IPS-18c (cell line): ENCODE data around the gene ZFX.
"Not testable (repeated sequence)": the region's sequence is repeated elsewhere in the genome, so short reads cannot be mapped to it uniquely, and the experiment has no call there.

Experiments used
- H3K4me3 ChIP-seq: 2 replicates; pipeline ENCODE4 v1.7.0; 2013; ENCODE audit warnings: low read depth, mild to moderate bottlenecking, low read length, moderate library complexity; ENCODE audit not compliant: insufficient read depth
- H3K9me3 ChIP-seq: one replicate; pipeline ENCODE4 v1.6.1; 2013; ENCODE audit warnings: mild to moderate bottlenecking, low read length, moderate library complexity; ENCODE audit not compliant: control insufficient read depth, insufficient read depth

Gene ZFX

GRCh38 chrX:24148535-24149350 lies 786 bp upstream of the ZFX start:
- no peaks in the 10 kb centered on the region for H3K9me3 ChIP-seq

GRCh38 chrX:24150051-24150790 lies 692 bp downstream of the ZFX start:
- H3K4me3 ChIP-seq: peak overlapping the region; percentile 92
- H3K9me3 ChIP-seq: no peaks in the 10 kb centered on the region

More at GRCh38 chrX:24148535-24149350, 786 bp upstream of the ZFX start:
- peak overlapping the region; percentile 92 for H3K4me3 ChIP-seq

DNA sequence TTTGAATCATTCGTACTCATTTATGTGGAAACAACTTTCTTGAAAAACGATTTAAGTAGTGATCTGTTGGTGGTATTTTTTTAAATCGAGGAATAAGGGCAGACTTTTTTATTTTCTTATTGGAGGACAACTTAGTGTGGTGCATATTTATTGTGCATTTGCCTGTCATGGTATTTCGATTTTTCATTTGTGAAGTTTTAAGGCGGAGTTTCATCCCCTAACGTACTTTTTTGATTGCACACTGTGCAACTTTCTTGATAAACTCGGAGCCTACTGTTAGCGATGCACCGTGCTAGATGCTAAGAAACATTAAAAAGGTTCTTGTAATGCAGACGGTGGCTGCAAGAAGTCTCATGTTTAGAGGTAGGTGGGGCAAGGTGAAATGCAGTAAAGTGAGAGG lies 1.4 kb downstream of the ZFX start:
- peak overlapping the region; percentile 92 for H3K4me3 ChIP-seq

GRCh38 chrX:24151513-24151912 lies 2.0 kb downstream of the ZFX start:
- H3K4me3 ChIP-seq: peak overlapping the region; percentile 92
- no peaks in the 10 kb centered on the region for H3K9me3 ChIP-seq

More for the DNA sequence above, 1.4 kb downstream of the ZFX start:
- H3K9me3 ChIP-seq: no peaks in the 10 kb centered on the region

GRCh38 chrX:24153178-24153795 lies 3.8 kb downstream of the ZFX start:
- no peaks in the 10 kb centered on the region for H3K9me3 ChIP-seq
- no peak overlapping the region for H3K4me3 ChIP-seq

DNA sequence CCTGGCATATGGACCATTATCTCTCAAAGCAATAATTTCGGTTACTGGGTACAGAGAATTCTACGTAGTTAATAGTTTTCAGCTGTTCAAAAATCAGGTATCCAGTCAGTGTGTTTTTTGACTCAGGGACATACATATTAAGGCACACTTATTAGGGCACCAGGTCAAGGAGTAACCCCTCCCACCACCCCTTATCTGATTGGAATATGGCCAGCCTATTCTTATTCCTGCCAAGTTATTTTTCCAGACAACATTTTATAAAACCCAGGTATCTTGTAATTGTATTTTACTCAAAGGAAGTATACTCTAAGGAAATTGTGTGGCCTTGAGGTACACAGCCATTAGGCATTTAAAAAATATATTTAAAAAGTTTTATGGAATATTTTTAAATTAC lies 4.3 kb downstream of the ZFX start:
- no peak overlapping the region for H3K4me3 ChIP-seq

DNA sequence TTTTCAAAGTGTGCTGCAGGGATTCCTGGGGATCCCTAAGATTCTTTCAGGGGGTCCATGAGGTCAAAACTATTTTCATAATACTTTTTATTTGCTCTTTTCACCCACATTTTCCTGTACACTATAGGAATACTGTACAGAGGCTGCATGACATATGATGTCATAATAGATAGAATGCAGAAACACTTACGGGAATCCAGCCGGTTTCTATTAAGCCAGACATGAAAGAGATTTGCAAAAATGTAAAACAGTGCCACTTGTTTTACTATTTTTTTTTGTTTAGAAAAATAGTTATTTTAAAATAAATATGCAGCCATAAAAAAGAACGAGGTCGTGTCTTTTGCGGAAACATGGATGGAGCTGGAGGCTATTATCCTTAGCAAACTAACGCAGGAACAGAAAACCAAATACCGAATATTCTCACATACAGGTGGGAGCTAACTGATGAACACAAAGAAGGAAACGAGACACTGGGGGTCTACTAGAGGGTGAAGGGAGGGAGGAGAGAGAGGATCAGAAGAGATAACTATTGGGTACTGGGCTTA lies 5.0 kb downstream of the ZFX start:
- Histone ChIP-seq H3K4me3 (no peak overlapping the region), H3K9me3 (no peaks in the 10 kb centered on the region)

More for the DNA sequence above, 4.3 kb downstream of the ZFX start:
- H3K9me3 ChIP-seq: no peaks in the 10 kb centered on the region

- not testable (repeated sequence) for H3K4me3 ChIP-seq, H3K9me3 ChIP-seq
Measured at GRCh38 chrX:24155747-24156146, 6.2 kb downstream of the ZFX start.

GRCh38 chrX:24156177-24156576 lies 6.6 kb downstream of the ZFX start:
- no peak overlapping the region for H3K4me3 ChIP-seq
- no peaks in the 10 kb centered on the region for H3K9me3 ChIP-seq

GRCh38 chrX:24158881-24159280 lies 9.4 kb downstream of the ZFX start:
- Histone ChIP-seq H3K4me3 (no peak overlapping the region), H3K9me3 (no peaks in the 10 kb centered on the region)

- Histone ChIP-seq H3K4me3 (no peak overlapping the region), H3K9me3 (no peaks in the 10 kb centered on the region)
Measured at GRCh38 chrX:24166078-24166477, 16.5 kb downstream of the ZFX start.

DNA sequence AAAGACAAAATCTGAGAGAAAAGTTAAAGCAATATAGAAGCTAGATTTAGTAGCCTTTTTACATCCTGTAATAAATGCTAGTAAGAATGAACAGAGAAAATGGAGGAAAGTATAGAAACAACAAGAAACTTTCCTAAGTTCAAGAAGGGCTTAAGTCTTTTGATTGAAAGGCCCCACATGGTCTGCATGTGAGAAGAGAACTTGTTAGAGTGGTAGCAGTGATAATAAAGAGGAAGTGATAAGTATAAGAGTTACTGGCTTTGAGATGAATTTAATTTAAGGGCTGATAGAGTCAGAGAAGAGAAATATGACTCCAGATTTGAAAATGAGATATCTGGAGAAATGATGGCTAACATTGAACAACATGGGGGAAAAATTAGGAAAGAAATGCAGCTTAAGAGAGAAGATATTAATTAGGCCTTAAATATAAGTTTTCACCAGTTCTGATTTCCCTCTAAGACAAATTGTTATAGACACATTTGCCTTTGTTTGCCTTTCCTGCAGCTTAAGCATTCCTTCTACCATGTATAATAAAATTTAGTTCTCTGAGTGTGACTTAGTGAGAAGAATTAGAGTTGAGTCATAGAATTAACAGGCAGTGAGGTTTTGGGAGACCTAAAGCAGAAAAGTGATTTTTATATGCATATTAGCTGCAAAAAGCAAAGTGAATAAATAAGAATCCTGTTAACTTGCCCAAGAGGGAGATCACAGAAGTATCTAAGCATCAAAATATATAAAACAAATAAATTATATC lies 18.4 kb downstream of the ZFX start:
- Histone ChIP-seq H3K9me3 (no peaks in the 10 kb centered on the region), H3K4me3 (no peak overlapping the region)

- Histone ChIP-seq H3K4me3 (no peak overlapping the region), H3K9me3 (no peaks in the 10 kb centered on the region)
Measured at GRCh38 chrX:24168807-24169206, 19.3 kb downstream of the ZFX start.

DNA sequence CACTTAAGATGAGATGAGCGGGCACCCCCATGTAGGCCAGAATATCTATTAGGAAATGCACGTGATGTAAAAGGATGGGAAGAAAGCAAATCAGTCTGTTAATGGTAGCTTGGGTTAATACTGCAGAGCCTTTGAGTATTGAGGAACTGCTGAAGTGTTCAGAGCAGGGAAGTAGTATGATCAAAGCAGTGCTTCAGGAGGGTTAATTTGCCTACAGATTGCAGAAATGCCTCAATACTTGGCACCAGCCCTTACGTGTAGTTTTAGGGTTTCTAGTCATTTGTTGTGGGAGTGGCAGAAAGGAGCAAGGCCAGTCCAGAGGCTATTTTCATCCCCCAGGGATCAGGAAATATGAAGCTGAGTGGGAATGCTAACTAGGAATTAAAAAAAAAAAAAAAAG lies 19.7 kb downstream of the ZFX start:
- H3K4me3 ChIP-seq: no peak overlapping the region
- H3K9me3 ChIP-seq: no peaks in the 10 kb centered on the region

DNA sequence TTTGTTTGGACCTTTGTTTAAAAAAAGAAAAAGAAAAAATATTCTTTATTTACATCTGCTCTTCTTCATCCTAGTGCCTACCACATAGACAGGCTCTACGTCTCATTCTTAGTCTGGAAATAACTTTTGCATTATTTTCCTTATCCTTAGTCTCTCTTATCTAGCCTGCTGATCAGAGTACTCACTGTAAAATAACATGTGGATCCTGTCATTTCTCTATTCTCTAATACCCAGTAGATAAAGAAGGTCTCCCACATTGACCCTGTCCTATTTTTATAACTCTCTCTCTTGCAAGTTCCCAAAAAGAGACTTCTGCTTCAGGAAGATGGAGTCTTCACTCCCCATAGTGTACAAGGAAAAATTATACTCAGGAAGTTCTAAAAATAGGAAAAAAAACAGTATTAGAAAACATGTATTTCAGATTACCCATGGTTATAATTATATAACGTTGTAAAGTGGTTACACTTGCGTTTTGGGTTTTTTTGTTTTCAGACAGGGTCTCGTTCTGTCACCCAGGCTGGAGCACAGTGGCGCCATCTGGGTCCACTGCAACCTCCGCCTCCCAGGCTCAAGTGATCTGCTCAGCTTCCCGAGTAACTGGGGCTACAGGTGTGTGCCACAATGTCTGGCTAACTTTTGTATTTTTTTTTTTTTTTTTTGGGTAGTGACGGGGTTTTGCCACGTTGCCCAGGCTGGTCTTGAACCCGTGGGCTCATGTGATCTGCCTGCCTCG lies 23.8 kb downstream of the ZFX start:
- no peak overlapping the region for H3K4me3 ChIP-seq
- H3K9me3 ChIP-seq: no peaks in the 10 kb centered on the region

DNA sequence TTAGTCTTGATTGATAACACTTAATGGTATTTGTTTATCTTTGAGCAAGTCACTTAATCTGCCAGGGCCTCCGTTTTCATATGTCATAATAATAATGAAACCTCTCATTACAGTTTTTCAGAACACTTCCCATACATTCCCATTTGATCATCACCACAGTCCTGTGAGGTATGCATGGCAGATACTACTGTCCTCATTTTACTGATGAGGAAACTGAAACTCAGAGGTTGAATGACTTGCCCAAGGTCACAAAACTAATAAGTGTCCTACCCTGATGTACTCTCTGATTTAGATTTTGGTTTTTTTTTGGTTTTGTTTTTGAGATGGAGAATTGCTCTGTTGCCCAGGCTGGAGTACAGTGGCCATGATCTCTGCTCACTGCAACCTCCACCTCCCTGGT lies 25.7 kb downstream of the ZFX start:
- no peak overlapping the region for H3K4me3 ChIP-seq
- H3K9me3 ChIP-seq: no peaks in the 10 kb centered on the region
